OCI-LY7 (cell line): ENCODE data around the gene DCHS1. TPM values are rescaled to one million over a fixed set of nuclear protein-coding genes. Genes with fewer than 3 reads are reported as not detected.

Source experiments
- BruUV-seq: library from RNA; stranded (reverse); fragments of 400-500 nt; replicated peaks from 2 replicates; lab custom pipeline; 2021; lab: Mats Ljungman, UMichigan
- CTCF ChIA-PET: fragments of 300-600 bp; sonication (Branson Sonifier 250); formaldehyde crosslinking; loops from one replicate; lab custom pipeline; 2022; ENCODE audit warnings: antibody characterized with exemption; ENCODE audit not compliant: unreplicated experiment; lab: Charles Lee
- POLR2A ChIA-PET: fragments of 300-600 bp; sonication (Branson Sonifier 250); formaldehyde crosslinking; loops from one replicate; lab custom pipeline; 2022; ENCODE audit warnings: antibody characterized with exemption; lab: Charles Lee
- DNase-seq: peaks from one replicate; pipeline ENCODE4 v3.0.0-alpha.2; 2015; ENCODE audit warnings: low spot score
- H2AFZ ChIP-seq: fragments of 200-600 bp; sonication (generic), shearing (Covaris generic); 2 replicates; pipeline ENCODE4 v1.6.1; 2014; ENCODE audit warnings: mild to moderate bottlenecking, antibody characterized with exemption, low read length, moderate library complexity
- H3K27ac ChIP-seq: fragments of 200-600 bp; sonication (generic); 2 replicates; pipeline ENCODE4 v1.5.1; 2014; ENCODE audit warnings: mixed run types, low read depth, mild to moderate bottlenecking, moderate library complexity, low read length, inconsistent platforms; ENCODE audit not compliant: poor library complexity, severe bottlenecking
- H3K36me3 ChIP-seq: fragments of 200-600 bp; sonication (generic); 2 replicates; pipeline ENCODE4 v1.6.1; 2014; ENCODE audit warnings: mild to moderate bottlenecking, antibody characterized with exemption, low read length, moderate library complexity, mixed read lengths; ENCODE audit not compliant: insufficient read depth
- H3K4me1 ChIP-seq: fragments of 200-600 bp; sonication (generic); 2 replicates; pipeline ENCODE4 v1.5.1; 2014; ENCODE audit warnings: mild to moderate bottlenecking, low read length; ENCODE audit not compliant: insufficient read depth, poor library complexity, severe bottlenecking
- H3K4me2 ChIP-seq: fragments of 200-600 bp; sonication (generic); 2 replicates; pipeline ENCODE4 v1.6.1; 2014; ENCODE audit warnings: mild to moderate bottlenecking, low read length
- H3K4me3 ChIP-seq: fragments of 200-600 bp; sonication (generic); 2 replicates; pipeline ENCODE4 v1.5.1; 2014; ENCODE audit warnings: mild to moderate bottlenecking, low read depth, low read length; ENCODE audit not compliant: poor library complexity, severe bottlenecking
- H3K79me2 ChIP-seq: fragments of 200-600 bp; sonication (generic); 2 replicates; pipeline ENCODE4 v1.6.1; 2016; ENCODE audit warnings: low read depth, mild to moderate bottlenecking, low read length, moderate library complexity, mixed read lengths; ENCODE audit not compliant: insufficient read depth
- H3K9me2 ChIP-seq: fragments of 200-600 bp; sonication (generic); 2 replicates; pipeline ENCODE4 v1.6.1; 2016; ENCODE audit warnings: mild to moderate bottlenecking, low read length, mixed read lengths; ENCODE audit not compliant: insufficient read depth
- H3K9me3 ChIP-seq: fragments of 200-600 bp; sonication (generic); 2 replicates; pipeline ENCODE4 v1.6.1; 2014; ENCODE audit warnings: mild to moderate bottlenecking, mixed run types, low read length, mixed read lengths
- H4K20me1 ChIP-seq: fragments of 200-600 bp; sonication (generic); 2 replicates; pipeline ENCODE4 v1.6.1; 2014; ENCODE audit warnings: mild to moderate bottlenecking, antibody characterized with exemption, low read length, moderate library complexity, mixed read lengths; ENCODE audit not compliant: insufficient read depth
- EZH2phosphoT487 ChIP-seq: fragments of 200-600 bp; sonication (generic); IDR thresholded peaks from 2 replicates; pipeline ENCODE4 v1.6.1; 2018; ENCODE audit warnings: low read depth, borderline replicate concordance, mild to moderate bottlenecking, mixed run types, antibody characterized with exemption, low read length, moderate library complexity, mixed read lengths
- intact Hi-C: fragments of 100-400 bp; cut with micrococcal nuclease; formaldehyde crosslinking; loops from one replicate; pipeline ENCODE4 v1.10.0; 2022; ENCODE audit not compliant: unreplicated experiment
- total RNA-seq, 2 experiments: library from RNA; depleted of rRNA in 1 of 2; stranded (reverse); fragments of >200 nt in 1 of 2; shearing (Covaris generic) in 1 of 2; gene quantifications; 2 replicates each; pipeline ENCODE4 v1.2.3, GENCODE V29; 2014 to 2022
- TF ChIP-seq, protein P1 (sequence below): fragments of 200-600 bp; sonication (generic); conservative IDR thresholded peaks from 2 replicates; pipeline ENCODE4 v1.5.1; 2014; ENCODE audit warnings: mild to moderate bottlenecking, antibody characterized with exemption, low read length, moderate library complexity, mixed read lengths

DCHS1 gene
- total RNA-seq, 2 experiments from 2014 or later = 0.67 to 1.1 TPM

DNA sequence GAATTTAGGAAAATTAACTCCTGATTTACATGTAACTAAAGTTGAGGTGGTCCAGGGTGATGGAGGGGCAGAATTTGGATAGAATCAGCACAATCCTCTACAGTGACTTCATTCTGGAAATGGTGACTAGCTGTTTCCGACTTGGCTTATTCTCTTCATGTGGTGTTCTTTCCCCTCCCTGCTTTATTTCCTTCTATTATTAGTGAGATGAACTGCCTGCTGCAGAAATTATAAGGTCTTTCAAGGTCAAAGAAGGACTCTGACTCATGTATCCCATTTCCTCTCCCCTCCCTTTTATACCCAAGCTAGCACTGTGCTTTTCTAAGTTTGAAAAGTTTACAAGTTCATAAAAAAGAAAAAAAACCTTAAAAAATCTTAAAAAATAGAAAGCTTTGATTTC is 39.8 kb upstream of the DCHS1 start:
- H3K4me3 ChIP-seq = no peak overlapping the region
- TF ChIP-seq EZH2phosphoT487 = no peak
- ChIA-PET POLR2A (interaction anchor here (1.1 kb wide), 1 partner anchor 24 kb away, joined by 3 read pairs; no protein-coding TSS in a partner anchor), CTCF (no interaction called here)
- H3K9me2 ChIP-seq = no peaks in the 10 kb centered on the region
- no TSS peak for BruUV-seq
- H3K79me2 ChIP-seq = no peaks in the 10 kb centered on the region
- no peak overlapping the region for H3K27ac ChIP-seq
- intact Hi-C loops = no loop called here
- H3K4me2 ChIP-seq = no peak overlapping the region
- no peaks in the 10 kb centered on the region for H4K20me1 ChIP-seq
- H3K36me3 ChIP-seq = no peaks in the 10 kb centered on the region
- no peaks in the 10 kb centered on the region for H3K9me3 ChIP-seq
- no peak for DNase-seq
- no peaks in the 10 kb centered on the region for H3K4me1 ChIP-seq
- H2AFZ ChIP-seq = no peak overlapping the region

DNA sequence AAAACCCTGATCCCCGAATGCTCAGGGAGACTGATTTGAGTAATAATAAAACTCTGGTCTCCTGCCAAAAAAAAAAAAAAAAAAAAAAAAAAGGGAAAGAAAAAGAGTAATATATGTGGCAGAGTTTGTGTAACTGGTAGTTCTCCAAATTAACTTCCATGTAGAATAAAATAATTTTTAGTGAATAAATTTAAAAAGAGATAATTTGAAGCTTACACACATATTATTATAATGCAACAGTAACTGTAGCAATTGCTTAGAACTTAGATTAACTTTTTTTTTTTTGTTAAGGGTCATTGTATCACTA is 38.6 kb upstream of the DCHS1 start:
- intact Hi-C loops = no loop called here
- POLR2A ChIA-PET = interaction anchor here (0.7 kb wide), 2 partner anchors 65 to 317 kb away, joined by 4 to 11 read pairs; no protein-coding TSS in a partner anchor
- BruUV-seq = no TSS peak
- Histone ChIP-seq H3K9me2 (no peaks in the 10 kb centered on the region), H3K79me2 (no peaks in the 10 kb centered on the region), H3K4me1 (no peaks in the 10 kb centered on the region), H3K4me3 (no peak overlapping the region), H3K36me3 (no peaks in the 10 kb centered on the region), H3K4me2 (no peak overlapping the region), H4K20me1 (no peaks in the 10 kb centered on the region), H3K9me3 (no peaks in the 10 kb centered on the region), H3K27ac (no peak overlapping the region), H2AFZ (no peak overlapping the region)
- TF ChIP-seq EZH2phosphoT487 = no peak
- TF ChIP-seq, protein P1, sequence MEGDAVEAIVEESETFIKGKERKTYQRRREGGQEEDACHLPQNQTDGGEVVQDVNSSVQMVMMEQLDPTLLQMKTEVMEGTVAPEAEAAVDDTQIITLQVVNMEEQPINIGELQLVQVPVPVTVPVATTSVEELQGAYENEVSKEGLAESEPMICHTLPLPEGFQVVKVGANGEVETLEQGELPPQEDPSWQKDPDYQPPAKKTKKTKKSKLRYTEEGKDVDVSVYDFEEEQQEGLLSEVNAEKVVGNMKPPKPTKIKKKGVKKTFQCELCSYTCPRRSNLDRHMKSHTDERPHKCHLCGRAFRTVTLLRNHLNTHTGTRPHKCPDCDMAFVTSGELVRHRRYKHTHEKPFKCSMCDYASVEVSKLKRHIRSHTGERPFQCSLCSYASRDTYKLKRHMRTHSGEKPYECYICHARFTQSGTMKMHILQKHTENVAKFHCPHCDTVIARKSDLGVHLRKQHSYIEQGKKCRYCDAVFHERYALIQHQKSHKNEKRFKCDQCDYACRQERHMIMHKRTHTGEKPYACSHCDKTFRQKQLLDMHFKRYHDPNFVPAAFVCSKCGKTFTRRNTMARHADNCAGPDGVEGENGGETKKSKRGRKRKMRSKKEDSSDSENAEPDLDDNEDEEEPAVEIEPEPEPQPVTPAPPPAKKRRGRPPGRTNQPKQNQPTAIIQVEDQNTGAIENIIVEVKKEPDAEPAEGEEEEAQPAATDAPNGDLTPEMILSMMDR = no peak
- CTCF ChIA-PET = no interaction called here
- DNase-seq = no peak

DNA sequence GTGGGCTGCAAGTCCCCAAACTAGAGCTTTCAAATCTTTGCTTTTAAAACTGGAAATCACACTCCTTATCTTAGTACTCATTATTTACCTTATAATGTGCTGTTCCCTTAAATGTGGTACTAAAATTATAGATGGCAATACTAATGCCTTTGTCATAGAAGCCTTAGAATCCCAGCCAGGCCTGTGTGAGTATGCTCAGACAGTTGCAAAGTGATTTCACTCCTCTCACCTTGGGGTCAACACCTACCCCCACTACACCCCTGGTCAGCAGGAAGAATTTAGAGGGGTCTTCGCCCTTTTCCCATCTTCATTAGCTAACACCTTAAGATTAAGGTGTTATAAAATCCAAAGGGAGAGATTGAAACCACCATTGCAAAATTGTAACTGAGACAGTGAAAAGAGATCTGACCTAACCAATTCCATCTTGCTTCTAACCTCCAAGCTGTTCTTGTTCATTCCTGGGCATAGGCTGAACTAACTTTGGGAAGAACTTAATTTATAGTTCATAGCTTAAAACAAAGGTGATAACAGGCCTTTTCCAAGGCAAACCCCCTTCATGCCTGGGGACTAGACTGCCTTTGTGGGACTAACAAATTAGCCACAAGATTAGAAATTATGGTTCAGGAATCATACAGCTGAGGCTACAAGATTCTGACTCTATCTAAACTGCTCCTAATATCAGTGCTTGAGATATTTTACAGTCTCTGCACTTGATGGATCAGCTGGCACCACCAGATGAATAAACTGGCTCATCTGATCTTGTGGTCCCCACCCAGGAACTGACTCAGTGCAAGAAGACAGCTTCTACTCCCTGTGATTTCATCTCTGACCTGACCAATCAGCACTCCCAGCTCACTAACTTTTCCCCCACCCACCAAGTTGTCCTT is 38.0 kb upstream of the DCHS1 start:
- Histone ChIP-seq H3K9me2 (no peaks in the 10 kb centered on the region), H3K9me3 (no peaks in the 10 kb centered on the region), H3K27ac (no peak overlapping the region), H3K36me3 (no peaks in the 10 kb centered on the region), H2AFZ (no peak overlapping the region), H3K4me3 (no peak overlapping the region), H3K79me2 (no peaks in the 10 kb centered on the region), H4K20me1 (no peaks in the 10 kb centered on the region), H3K4me2 (no peak overlapping the region), H3K4me1 (no peaks in the 10 kb centered on the region)
- no peak for DNase-seq
- ChIA-PET POLR2A (interaction anchor here (0.7 kb wide), 2 partner anchors 66 to 317 kb away, joined by 4 to 11 read pairs; no protein-coding TSS in a partner anchor), CTCF (no interaction called here)
- no TSS peak for BruUV-seq
- intact Hi-C loops = no loop called here
- TF ChIP-seq EZH2phosphoT487 = no peak
- TF ChIP-seq, protein P1 = no peak
